ENCODE data around the gene DDAH1.

DNA sequence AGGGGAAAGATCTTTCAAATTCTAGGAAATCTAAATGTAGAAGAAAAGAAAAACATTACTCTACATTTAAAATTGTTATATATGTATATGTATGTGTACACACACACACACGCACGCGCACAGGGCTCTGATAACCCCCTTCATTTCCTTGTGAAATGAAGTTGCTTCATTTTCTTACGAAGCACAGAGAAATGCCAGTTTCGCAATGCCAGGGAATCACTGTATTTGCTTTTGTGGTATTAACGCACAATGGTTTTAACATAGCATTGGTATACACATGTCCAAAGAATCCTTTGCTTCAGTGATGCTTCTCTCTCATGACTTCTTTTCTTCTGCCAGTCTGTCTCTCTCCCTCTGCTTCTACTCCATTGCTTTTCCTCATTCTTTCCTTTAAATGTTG lies 8.4 kb upstream of the DDAH1 start:
- TF ChIP-seq CTCF (IDR thresholded peaks at IDR 0.05): no peak
- TF ChIP-seq EP300 (IDR thresholded peaks at IDR 0.05): no peak
- no peak for TF ChIP-seq POLR2A (IDR thresholded peaks at IDR 0.05)

Data from ovary (tissue), 3 donors.